NCI-H524 treated with DMSO at 0.1 percent for 48 hours (cell line): ENCODE data around the gene CAMK2D.

Experiments used
- DNase-seq: peaks from one replicate; lab custom pipeline; 2025; lab: John Stamatoyannopoulos, UW

Gene CAMK2D

DNA sequence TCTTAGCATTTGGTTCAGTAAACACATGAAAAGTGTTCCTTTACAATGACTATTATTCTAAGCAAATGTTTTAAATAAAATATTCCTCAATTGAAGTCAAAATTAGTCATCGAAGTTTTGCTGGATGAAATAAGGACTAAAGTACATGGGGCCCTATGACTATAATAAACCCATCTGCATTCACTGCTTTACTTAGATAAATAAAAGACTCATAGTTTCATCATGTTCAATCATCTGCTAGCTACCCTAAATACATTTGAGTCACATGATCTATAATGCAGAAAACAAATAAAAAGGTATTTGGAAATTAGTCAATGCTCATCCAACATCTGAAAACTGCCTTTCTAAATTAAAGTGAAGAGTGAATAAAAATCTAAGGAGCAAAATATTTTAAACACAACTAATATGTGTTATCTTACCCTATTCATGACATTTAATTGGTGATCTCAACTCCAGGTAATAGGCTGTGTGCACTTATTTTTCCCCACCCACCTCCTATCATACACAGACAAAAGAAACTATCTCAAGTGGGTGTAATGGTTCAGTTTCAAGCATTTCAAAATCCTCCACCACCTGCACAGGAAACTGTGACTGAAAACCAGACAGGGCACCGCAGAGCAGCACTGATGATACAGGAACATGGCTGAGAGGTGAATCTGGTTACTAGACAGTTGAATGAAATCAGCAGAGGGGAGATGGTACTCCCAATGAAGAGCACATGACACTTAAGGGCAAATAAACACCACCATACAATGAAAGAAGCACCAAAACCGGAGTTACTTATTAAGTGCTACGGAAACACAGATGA, 78.6 kb downstream of the CAMK2D start:
- no peak for DNase-seq

DNA sequence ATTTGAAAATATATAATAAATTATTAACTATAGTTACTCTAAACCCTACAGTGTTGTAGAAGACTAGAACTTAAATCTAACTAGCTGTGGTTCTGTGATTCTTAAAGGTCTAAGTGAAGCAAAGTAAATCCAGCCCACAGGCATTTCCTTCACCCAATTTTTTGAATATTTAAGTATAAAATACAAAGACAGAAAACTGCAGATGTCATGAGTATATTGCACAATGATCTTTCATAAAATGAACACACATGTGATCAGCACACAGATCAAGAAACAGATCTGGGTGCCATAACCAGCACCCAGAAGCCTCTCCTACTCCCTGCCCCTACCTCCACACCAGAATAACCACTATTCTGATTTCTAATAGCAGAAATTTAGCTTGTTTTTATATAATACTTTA, 82.9 kb downstream of the CAMK2D start:
- no peak for DNase-seq

DNA sequence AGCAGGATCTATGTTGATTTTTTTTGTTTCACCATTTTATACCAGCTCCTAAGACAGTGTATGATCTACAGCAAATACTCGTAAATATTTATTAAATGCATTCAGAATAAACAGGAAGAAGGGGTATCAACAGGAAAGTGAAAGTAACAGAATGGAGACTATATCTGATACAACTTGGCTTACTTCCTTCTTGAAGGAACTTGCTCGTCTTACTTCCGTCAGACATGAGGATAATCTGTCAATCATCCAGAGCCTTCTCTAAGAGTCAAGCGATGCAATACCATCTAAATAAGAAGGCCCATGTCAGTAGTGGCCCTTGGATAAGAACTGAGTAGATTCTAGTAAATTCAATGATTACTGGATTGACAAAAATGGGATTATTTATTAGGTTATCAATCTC, 84.2 kb downstream of the CAMK2D start:
- DNase-seq: no peak

DNA sequence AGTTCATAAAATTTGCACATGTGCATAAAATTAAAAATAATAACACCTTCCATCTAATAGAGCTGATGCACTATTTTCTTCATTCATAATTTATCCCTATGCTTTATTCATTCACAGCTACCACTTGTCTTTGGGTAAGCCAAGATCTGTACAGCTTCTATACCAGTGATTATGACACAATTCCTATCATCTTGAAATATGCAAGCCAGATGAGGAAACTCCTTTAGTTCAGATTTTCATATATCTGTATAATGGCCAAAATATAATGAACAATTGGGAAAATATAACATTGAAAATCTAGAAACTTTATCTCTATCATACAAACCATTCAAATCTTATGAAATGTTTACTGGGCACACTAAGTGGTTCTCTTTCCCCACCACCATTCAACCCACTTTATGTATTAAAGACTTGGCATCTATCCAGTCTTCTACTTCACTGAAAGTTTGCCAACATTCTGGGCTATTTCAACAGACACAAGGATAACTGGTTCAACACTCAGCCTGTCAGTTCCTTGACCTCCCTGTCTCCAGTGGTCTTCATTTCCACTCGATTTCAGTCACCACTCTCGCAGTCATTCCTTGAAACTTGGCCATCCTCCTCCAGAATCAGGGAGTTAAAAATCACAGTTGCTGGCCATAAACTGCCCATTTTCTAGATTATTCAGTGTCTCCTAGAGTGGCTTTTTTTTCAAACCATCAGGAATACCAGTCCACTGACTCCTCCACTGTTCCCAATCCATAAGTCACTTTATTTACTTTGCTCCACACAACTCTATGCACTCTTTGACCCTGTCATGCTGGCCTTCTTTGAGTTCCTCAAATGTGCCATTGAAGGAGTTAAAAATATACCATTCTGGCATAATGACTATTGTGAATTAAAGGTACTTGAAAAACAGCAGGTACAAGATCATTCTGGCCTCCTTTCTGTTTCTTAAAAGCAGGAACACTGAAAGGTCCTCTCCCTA, 85.5 kb downstream of the CAMK2D start:
- no peak for DNase-seq

DNA sequence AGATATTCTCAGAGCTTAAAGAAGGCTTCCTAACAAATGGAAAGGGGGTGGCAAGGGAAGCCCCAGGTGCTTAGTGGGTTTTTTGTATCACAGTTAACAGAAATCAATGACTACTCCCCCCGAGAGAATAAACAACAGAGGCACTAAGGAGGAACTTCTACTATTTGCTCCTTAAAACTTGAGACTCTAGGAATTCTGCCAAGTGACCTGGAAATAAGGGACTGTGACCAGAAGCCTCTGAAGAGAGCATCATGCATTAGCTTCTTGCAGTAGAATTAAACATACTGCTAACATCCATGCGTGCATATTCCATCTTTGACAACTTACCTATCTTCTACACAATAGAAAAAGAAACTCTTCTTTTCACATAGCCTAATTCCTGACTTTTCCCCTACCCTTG, 86.8 kb downstream of the CAMK2D start:
- DNase-seq: no peak

DNA sequence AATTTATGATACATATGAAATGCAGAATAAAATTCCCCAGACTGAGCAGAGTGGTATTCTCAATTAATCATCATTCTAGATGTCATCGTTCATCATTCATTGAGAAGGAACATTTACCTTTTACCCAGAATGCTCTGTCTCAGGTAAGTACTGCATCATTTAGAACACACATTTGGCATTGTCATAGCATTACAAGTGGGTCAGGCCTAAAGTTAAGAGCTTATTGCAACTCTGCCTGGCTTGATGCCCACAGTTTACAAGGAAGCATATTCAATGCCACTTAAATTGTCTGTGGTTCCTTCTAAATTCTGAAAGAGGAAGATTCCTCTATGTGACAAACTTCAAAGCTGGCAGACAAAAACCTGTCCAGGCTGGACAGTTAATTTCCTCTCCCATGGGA, 87.3 kb downstream of the CAMK2D start:
- DNase-seq: no peak

DNA sequence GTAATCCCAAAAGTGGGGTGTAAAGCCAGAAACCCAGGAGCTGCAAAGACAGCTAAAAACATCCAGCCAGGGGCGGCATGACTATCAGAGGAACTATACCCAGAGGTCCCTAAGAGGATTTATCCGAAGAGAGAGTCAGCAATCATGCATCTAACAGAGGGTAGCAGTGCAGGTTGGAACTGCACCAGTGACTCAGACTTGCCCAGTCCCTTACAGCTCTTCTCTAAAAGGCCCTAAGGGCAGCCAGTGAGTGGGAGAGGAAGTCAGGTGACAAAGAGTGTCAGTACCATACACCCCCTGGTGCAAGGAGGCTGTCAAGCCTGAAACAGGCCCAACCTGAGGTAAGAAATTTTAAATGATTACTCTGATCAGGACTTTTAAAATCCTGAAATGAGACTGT, 88.1 kb downstream of the CAMK2D start:
- DNase-seq: no peak

DNA sequence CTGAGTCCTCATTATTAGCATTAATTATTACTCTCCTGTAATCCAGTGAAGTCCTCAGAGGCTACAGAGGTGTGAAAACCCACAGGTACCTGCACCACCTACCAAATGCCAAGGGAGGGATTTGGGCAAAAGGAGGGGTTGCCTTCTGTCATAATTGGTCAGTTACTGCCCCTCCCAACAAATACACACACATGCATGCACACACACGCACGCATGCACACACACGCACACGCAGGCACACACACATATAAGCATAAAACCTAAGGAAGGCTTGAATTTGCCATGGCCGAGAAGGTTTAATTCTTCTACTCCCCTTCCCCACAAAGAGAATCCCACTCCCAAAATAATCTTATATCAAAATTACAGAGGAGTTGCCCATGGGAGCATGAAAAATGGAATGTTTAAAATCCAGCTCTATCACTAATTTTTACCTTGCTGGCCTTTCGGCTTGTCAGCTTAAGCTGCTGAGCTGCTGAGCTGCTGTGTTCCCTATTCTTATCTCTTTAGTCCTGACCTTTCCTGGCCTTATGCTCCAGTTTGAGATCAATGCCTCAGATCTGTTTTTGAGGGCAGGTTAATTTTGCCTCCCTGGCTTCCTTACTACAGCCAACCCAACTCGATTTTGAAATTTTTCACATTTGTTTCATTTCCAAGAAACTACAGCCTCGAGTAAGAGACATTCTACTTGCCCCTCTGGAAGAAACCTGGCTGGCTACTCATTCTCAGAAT, 95.0 kb downstream of the CAMK2D start:
- DNase-seq: no peak

DNA sequence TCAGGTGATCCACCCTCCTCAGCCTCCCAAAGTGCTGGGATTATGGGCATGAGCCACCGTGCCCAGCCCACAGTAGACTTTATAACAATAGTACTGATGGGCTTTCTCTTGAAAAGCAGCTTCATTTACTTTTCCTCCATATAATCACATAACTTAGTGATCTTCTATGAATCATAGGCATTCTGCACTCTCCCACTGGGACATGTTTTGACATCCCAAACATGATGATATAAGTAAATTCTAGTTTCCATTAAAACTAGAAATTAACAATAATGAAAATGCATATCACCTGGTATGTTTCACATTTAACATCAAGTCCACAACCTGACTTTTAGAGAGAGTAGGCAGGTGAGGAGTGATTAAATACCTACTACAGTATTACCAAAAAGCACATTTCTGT, 96.5 kb downstream of the CAMK2D start:
- no peak for DNase-seq

DNA sequence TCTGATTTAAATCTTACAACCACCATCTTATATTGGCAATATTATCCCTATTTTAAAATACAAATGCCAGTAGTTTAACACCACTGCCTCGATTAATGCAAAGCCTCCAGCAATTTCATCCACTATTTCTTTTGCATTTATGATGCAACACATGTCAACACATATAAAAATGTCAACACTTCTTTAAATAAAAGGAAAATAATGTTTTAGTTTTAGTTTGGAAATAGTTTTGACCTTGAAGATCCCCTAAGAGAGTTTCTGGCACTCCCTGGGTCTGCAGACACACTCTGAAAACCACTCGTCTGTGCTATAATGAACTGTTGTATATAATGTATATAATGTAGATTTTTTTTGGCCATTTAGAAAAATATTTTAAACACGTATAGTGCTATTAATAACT, 99.0 kb downstream of the CAMK2D start:
- no peak for DNase-seq

DNA sequence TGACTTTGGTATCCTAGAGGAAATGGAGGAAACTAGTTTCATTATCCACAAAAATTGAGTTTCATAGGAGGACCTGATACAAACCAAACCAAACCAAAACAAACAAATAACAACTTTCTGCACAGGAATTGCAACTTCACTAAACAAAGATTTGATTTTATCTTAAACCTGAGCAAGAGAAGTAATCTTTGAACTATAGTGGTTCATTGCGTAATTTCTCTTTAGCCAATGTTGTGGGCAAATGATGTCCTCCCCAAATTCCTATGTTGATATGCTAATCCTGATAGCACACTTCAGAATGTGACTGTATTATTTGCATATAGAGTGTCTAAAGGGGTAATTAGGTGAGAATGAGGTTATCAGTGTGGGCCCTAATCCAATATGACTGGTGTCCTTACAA, 102.4 kb downstream of the CAMK2D start:
- DNase-seq: no peak

DNA sequence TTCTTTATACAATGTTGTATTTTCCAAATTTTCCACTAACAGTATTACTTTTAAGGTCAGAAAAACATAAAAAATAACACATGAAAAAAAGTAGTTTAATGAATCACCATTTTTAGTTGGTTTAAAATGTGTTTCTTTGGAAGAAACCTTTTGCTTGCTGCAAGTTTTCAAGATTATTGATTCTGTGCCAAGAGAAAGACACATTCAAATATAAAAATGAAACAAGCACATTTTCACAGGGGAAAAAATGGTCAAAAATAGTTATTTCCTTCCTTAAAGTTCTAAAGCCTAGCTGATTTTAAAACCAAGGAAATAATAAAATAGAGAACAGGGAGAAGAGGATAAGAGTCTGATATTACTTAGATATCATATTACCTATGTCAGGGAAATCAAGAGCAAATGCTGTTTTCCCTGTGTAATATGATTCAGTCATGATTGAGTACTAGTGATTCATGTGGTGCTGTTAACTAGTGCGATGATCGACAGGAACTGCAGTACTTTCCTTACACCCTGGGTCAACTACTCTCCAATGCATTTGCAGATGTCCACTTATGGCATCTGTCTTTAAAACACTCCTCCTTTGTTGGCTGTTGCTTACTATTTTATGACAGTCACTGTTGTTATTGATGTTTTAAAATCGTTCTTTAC, 103.8 kb downstream of the CAMK2D start:
- no peak for DNase-seq

DNA sequence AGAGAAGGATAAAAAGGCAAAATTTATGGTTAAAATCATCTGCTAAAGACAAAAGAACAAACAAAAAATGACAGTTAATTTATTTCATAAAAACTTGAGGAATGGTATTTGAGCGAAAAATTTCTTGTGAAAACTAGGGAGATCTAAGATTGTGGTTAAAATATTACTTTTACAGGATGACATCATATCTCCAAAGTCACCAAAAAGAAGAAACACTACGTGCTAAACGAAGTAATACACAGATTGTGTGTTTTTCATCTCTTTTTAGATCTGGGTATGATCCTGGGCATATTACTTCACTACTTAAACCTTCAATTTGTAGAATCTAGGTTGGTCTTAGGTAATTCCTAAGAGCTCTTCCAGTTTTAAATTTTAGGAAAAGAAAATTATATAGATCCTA, 107.7 kb downstream of the CAMK2D start:
- DNase-seq: no peak

DNA sequence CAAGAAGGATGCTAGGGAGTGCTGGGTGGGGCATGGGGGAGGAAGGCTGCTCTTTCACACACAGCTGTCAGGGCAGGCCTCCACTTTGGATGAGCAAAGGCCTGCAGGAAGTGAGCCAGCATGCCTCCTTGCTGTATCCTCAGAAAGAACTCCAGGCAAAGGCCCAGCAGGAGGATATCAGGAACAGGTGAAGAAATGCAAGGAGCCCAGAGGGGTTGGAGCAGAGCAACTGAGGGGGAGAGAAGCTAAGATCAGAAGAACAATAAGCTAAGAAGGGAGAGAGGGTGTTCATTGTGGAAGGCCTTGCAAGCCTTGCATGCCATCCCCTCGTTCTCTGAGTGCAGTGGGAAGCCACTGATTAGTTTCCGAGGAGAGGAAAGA, 115.1 kb downstream of the CAMK2D start:
- no peak for DNase-seq

DNA sequence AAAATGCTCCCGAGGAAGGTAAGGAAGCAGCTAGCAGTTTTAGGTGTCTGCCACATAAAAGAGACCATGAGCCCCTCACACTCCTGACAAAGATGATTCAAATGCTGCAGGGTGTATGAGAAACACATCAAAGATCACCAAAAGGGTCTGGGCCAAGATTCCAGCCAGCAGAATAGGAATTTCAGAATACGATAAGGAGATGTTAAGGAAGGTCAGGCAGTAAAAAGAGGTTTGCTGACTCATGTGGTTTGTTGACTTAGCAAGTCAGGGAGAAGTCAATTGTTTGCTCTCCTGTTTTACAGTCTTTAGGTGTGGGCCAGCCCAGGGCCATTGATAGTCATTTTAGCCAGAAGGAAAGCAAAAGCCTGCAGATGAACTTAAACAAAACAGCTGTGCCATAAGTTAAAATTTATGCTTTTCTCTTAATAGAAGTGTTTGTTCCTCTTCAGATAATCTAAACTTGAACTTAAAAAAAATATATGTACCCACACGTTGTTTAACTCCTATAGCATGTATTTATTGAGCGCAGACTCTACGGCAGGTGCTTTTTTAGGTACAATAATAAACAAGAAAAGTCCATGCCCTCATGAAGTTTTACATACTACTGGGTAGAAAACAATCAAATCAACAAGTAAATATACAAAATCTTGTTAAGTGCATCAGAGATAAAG, 115.6 kb downstream of the CAMK2D start:
- no peak for DNase-seq

DNA sequence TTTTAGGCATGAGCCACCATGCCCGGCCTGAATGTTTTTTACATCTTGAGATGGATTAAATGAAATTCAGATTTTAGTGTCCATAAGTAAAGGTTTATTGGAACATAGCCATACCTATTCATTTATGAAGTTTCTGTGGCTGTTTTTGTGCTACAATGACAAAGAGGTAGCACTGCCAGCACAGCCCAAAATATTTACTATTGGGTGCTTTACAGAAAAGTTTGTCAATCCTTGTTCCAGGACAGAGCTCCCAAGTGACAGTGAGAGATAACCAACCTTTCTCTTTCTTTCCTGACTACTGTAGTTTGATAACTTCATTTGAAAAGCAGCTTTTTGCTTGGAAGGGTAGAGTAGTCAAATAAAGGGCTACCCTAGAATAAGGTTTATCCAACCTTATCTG, 116.2 kb downstream of the CAMK2D start:
- DNase-seq: no peak

DNA sequence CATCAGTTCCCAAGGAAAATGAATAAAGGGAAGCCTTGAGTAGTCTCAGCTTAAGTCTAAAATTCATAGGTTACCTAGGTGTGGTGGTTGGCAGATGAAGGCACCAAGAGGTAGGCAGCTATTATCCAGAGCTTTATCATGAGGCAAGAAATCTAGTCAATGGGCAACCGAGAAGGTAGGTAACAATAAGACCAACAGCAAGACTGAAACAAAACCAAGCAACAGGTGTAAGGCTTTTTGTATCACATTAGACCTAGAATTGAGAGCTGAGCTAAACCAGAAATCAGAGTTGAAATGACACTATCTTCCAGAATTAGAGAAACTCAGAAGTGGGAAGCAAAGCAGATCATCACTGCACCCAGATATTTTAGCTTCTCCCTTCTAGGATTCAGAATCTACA, 117.1 kb downstream of the CAMK2D start:
- no peak for DNase-seq

DNA sequence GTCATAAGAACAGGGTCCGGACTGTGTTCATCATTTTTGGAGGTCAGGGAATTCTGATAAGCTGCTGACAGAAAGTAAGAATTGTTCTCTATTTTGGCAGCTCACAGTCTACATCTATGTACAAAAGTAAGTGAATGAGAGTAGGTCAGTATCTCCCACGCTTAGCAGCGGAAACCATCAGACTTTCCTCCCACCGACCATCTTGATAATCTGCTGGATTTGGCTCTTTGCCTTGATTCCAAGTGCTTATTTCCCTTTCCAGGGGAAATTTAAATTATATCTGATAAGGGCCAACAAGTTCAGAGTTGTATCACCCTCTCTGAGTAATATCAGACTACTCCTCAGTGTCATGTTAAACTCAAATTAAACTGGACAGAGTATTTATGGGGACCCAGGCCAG, 118.0 kb downstream of the CAMK2D start:
- no peak for DNase-seq

DNA sequence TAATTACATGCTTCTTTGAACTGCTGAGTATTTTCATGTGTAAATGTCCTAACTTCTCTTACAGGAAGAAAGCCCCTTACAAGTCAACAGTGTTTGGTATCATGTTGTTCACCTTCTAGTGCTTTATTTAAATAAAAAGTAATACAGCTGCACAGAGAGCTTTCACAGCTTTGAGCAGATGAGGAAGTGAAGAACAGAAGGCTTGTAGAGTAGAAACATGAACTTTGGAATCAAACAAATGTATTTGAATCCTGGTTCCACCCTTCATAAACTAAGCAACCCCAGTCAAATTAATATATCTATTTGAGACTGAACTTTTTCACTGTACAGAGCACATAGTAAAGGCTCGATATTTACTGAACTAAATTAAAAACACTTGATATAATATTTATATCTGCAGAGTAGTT, 120.5 kb downstream of the CAMK2D start:
- no peak for DNase-seq

DNA sequence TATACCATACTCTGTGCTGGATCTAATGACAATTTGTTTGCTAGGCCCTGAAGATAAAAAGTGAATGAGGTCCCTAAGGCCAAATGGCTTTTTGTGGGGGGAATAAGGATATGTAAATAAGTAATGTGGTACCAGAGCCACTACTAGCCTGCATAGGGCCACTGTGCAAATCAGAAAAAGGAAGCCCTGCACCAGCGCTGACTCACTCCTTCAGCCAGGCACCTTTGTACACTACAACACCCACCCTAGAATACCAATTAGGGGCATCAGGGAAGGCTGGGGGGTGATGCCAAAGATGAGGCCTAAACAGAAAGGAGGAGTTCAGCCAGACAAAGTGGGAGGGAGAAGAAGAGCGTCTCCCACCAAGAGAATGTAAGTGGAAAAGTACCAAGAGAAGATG, 122.2 kb downstream of the CAMK2D start:
- no peak for DNase-seq

DNA sequence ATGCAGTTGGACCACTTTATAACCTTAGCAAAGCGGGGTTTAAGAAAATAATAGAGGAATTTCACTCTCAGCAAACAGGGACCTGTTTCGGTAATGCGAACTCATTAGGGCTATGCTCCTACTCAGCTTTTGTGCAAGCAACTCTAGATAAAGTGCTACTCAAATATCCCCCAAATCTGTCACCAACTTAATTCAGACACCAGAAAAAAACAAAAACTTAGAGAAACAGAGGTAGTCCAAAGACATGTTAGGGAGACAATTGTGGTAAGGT, 123.0 kb downstream of the CAMK2D start:
- DNase-seq: no peak
